Measurements from ENCODE around the gene FBXW12. TPM values are rescaled to one million over a fixed set of nuclear protein-coding genes. Genes with fewer than 3 reads are reported as not detected.

FBXW12 gene
- polyA plus RNA-seq, 5 donors, result 0.29 to 0.46 (median 0.34) TPM

DNA sequence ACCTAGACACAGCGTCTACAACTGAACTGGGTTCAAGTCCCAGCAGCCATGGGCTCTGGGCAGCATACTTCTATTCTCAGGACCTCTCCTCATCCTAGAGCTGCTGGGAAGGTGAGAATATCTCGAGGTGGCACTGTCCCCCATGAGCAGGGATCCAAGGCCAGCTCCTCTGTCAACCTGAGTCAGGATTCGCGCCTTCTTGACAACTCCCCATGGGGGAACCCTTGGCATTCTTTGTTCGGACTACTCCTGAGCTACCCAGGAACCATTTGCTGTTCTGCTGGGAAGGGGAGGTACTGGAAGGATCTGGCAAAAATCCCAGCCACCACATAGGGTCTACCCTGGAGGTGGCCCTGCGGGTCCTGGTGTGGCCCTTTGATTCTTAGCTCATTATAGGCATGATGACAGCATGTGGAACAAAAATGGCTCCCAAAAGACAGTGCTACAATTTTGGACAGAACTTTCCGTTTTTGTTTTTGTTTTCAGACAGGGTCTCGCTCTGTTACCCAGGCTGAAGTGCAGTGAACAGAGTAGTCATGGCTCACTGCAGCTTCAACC, 35.6 kb downstream of the FBXW12 start:
- no peak for DNase-seq

DNA sequence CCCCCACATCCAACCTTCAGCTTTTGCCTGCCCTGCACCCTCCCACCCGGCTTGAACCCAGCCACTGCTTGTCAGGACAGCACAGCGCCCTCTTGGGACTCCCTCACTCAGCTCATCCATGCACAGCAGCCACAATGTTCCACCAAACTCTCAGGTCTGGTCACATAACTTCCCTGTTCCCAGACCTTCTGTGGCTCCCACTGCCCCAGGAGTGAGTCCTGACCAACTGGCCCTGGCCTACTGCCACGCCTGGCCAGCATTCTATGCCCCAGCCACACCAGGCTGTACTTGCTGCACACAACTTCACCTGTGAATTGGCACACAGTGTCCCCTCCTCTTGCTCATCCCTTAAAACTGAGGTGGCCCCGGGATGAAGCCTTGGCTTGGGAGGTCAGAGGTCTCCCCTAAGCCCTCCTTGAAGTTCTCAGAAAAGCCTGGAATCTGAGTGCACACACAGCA, 36.8 kb downstream of the FBXW12 start:
- DNase-seq, result no peak

DNA sequence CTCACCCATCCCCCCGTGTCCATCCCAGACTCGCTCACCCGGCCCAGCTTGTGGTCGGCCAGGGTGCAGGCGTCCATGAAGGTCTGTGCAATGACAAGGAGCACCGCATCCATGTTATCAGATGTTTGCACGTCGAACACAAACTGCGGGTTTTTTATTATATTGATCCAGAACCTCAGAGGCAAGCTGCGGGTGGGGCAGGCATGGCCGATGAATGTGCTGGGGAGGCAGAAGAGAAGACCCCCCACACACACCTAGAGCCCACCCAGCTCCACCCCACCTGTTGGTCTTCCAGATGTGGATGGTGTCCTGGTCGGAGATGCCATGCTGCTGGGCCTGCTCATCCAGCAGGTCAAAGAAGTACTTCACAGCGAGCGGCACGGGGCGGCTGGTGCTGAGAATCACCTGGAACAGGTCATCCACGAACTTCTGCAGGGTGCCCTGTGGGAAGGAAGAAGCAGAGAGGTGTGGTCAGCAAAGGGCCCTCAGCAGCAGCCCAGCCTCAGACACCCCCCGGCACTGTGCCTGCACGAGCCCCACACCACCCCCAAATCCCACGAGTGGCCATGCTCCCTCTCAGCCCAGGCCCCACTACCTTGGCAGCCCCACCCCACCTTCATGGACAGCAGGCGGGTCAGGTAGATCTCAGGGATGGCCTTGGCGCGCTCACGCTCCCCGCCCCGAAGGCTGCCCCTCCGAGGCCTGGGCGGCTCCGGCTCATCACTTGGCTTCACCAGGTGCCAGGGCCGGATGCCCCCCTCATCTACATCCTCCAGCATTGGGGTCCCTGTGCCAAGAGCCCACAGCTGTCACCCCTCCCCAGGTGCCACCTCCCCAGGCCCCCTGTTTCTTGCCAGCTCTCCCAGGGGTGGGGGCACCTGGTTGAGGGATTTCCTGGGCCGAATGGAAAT, 37.5 kb downstream of the FBXW12 start:
- no peak for DNase-seq

DNA sequence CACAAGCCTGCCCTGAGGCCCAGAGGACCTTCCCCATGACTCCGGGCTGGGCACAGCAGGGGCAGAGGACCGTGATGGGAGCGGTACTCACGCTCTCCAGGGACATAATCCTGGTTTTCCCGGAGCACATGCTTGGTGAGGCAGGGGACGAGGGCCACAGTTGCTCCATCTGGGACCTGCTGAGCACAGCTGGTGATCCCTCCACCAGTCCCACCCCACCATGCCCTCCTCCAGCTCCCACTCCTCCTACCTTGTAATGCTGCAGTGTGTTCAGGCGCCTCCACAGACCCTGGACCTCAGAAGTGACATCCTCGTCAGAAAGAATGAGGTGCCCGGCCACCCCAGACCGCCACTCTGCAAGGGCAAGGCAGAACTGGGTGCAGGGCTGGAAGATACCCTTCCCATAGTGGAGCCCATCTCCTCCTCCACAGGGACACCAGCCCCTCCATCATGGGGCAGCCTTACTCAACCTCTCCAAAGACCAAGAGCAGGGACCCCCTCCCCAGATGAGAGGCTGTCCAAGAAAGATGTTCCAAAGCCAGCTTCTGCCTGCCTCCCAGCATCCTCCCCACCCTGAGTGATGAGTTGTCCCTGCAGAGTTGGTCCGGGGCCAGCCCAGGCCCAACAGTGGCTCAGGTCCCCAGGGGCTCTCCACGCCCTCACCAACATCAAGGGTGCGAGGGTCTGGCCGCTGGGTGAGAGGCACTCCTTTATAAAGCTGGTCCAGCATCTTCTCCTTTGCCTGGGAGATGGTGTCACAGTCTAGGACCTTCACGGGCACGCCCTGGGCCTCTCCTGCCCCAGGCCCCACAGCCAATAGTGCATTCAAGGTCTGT, 38.4 kb downstream of the FBXW12 start:
- no peak for DNase-seq

DNA sequence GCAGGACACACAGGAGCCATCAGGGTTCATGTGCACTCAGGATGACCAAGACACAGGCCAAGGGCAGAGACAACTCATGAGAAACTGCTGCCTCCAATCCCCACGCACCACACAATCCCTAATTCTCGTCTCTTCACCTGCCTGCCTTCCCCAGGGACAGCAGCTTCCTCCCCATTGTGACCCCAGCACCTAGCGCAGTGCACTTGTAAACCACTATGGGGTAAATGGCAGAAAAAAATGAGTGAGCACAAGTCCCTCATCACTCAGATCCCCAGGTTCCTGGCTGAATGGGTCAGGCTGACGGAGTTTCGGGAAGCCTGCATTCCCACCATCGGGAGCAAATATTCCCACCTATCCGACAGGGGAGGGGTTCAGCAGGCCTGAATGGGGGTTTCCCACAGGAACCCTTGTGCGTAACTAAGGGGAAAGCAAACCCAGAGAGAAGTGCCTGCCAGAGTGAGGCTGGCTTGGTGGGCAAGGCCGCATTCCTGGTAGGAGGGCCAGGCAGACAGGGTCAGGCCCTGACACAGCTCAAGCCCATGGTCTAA, 39.1 kb downstream of the FBXW12 start:
- DNase-seq, result no peak

DNA sequence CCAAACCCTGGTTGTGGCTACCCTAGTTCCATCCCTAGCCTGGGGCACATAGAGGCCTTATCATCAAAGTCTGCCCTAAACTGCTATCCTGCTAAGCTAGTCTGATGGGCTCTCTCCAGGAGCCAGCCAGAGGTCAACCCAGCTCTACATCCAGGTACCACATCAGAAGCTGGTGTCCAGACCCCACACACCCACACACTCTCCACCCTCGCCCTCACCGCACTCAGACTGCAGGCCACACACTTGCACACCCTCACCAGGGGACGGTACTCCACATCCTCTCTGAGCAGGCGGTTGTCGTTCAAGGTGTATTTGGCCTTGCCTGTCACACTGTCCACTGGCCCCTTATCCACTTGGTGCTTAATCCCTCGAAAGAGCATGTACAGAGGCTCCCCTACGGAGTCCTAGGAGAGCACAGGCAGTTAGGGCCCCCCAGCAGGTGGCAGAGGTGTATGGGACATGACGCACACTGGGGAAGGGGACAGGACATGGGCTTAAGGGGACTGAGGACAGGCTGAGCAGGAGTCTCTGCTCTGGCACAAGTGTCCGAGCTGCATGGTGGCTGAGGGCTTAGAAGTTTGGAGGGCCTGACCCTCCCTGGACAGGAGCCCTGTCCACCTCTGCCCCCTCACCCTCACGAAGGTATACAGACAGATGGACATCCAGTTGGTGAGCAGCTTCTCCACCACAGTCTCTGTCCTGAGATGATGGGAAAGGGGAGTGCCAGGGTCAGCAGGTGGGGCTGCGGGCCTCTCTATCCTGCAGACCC, 39.8 kb downstream of the FBXW12 start:
- DNase-seq, result no peak

DNA sequence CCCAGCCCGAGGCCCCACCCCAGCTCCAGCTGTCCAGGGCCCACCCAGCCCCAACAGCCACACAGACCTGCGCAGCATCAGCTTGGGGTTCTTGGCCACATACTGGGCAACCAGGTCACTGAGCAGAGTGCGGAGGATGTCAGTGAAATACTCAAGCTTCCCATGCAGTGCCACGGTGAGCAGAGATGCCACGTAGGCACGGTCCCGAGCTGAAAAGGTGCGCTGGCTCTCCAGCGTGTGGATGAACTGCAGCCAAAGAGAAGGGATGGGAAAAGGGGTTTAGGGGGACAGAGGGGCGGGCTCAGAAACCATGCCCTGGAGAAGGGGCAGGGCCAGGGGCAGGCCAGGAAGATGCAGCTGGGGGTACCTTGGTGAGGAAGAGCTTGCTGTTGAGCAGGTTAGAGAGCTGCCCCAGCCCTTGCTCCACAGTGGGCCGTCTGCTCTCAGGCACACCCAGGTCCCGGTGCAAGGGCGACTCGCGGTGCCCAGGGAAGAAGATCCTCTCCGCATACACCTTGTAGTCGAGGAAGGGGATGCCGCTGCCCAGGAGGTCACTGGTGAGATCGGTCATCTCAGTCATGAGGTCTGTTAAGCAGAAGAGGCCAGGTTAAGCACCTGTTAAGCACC, 40.5 kb downstream of the FBXW12 start:
- DNase-seq, result no peak

DNA sequence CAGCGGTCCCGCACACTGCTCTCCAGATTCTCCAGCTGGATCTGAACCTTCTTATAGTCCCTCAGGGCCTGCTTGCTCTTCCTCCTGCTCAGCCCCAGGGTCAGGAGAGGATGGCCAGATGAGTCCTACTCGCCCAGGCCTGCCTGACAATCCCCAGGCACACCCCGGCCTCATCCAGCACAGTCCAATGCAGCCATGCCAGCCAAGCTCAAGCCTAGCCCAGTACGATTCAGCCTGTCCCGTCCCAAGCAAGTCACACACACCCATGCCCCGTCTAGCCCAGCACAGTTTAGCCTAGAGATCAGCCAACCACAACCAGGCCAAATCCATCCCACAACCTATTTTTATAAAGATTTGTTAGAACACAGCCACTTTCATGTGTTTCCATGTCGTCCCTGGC, 41.1 kb downstream of the FBXW12 start:
- no peak for DNase-seq

DNA sequence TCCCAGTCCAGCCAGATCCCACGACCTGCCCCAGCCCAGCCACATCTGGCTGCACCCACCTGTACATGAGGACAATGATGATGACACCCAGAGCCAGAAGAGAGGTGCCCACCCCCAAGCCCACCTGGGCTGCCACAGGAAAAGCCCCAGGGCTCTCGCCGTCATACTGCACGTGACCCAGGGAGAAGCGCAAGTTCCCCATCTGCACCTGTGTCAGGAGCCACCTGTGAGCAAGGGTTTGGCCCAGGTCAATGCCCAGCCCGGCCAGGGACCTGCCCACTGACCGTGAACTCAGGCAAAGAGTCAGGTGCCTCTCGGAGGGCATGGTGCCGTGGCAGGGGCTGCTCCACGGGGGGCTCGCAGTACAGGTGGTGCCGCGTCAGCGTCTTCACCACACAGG, 41.6 kb downstream of the FBXW12 start:
- DNase-seq, result no peak

DNA sequence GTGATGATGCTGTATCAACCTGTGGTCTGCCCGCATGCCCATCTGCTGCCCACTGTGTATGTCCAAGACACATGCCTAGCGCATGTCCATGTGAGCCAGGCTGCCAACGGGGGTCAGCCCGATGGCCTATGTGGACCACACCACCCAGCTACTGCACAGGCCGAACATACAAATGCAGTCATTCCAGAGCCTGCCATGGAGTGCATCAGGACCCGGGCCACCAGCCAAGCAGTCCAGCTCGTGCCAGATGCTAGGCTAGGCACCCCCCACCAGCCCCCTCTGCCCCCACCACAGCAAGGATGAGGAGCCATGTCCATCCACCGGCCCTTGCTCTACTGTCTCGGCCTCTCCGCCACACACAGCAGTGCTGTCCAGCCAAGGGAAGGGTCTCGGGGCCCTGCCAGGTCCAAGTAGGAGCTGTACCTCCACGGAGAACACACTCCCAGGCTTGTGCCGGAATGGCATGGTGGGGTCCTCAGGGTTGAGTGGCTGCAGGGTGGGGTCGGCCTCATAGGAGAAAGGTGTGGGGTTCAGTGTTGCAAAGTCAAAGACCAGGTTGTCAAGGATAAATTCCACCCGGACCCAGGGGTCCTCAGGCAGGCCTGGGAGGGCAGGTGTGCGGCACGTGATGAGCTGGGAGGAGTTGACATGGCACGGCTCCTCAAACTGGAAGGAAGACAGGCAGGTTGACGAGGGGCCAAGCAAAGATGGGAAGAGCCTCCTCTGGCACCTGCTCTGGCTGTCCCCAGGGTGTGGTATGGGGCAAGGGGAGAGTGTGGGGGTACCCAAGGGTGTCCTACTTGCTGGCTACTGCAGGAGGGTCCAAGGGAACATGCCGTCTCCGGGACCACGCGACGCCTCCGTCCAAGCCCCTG, 42.6 kb downstream of the FBXW12 start:
- no peak for DNase-seq

DNA sequence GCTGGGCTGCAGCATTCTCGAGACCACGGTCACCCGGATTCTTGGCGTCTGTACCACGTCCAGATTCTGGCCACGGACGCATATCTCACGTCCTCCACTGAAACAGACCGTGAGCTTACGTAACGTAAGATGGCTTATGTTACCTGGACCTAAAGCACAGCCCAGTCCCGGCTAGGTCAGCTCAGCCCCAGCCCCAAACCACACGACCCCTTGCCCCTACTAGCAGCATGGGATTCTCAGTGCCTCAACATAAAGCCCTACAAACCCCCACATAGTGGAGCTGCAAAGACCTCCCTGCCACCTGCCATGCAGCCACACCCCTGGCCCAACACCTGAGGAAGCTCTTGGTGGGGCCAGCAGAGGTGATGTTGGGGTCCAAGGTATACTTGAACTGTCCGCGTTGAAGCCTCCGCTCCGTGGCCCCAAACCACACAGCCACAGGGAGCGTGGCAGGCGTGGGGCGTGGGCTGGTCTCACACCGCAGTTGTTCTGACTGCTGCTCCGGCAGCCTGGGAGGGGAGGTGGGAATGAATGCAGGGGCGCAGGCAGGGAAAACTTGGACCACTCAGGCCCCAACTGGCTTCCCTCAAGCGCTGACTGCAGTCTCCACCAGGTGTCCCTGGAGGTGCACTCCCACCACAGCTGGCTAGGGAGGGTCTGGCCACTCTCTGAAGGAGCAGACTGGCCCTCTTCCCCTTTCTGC, 43.4 kb downstream of the FBXW12 start:
- DNase-seq, result no peak

DNA sequence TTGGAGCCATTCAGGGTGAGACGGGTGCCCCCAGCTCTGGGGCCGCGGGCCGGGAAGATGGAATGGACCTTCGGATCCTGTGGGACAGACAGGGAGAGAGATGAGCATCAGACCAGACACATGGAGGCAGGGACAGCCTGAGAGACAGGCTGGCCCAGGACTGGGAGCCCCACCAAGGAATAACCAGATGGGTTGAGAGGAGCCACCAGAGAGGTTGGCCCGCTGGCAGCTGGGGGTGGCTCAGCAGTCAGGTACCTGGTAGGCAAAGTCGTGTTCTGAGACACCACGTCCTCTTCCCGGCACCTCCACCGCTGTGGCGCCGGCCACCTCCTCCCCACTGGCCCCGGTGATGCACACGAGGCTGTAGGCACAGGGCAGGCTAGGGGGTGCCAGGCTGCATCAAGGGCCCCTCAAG, 44.1 kb downstream of the FBXW12 start:
- DNase-seq, result no peak

DNA sequence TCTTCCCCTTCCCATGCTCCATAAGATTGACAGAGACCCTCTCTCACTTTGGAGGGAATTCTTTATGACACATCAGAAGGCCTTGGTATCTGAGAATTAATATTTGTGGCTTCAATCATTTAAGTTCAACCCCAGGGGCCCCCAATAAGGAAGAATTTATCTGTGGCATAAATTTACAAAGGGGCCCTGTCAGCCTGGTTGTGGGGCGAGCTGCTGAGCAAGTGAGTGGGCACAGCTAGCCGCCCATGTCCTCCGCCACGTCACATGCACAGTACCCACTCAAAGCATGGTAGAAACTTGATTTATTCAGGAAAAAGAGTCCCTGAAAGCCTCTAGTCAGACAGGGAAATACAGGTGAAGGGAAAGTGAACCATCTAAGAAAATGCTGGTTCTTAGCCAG, 44.5 kb downstream of the FBXW12 start:
- DNase-seq, result no peak

DNA sequence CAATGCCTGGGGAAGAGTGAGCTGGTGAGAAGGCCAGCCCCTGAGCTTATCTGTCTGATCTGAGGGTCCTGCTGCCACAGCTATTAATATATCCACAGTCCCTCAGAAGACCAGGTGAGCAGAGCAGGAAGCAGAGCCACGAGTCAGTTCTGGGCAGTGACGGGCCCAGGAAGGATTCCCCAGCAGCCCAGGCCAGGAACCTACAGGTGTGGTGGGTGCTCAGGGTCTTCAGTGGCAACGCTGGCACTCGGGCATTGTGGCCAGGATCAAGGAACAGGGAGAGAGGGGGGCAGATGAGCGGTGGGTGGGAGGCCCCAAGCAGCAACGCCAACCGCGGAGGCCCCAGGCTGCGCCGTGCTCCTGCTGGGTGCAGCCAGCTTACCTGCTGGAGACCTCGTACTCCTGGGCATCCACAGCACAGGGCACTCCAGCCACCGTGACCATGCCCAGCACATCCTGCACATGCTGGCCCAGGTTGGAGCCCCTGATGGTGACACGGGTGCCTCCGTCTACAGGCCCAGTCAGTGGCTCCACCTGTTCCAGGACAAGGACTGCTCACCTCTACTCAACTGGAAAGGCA, 45.6 kb downstream of the FBXW12 start:
- DNase-seq, result no peak

DNA sequence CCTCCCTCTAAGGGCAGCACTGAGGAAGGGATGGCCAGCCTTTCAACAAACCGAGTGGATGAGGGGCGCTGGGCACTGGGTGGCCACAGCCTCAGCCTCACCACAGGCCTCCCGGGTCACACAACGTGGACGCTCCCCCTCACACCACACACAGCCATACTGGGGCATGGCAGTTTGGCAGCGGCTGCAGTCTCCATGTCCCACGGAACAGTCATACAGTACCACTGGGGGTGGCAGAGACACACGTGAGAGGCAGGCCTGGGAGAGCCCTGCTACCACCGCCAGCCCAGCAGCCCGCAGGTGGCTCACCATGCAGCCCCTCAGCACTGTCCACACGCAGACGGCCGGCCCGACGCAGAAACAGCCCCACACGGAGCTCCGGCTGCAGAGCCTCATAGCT, 46.1 kb downstream of the FBXW12 start:
- no peak for DNase-seq

DNA sequence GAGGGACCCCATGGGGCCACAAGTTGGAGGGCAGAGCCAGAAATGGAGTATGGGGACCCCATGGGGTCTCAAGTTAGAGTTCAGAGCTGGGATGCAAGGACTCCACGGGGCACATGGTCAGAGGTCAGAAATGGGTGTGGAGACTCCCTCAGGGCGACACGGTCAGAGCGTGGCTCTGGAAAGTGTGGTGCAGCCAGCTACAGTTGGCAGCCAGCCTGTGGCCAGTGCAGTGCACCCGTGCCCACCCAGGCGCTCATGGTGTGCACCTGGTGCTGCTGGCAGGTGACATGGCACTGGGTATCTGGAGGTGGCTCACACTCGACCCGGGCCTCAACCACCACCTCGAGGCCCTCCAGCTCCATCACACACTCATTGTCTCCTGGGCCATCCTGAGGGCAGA, 46.6 kb downstream of the FBXW12 start:
- no peak for DNase-seq

DNA sequence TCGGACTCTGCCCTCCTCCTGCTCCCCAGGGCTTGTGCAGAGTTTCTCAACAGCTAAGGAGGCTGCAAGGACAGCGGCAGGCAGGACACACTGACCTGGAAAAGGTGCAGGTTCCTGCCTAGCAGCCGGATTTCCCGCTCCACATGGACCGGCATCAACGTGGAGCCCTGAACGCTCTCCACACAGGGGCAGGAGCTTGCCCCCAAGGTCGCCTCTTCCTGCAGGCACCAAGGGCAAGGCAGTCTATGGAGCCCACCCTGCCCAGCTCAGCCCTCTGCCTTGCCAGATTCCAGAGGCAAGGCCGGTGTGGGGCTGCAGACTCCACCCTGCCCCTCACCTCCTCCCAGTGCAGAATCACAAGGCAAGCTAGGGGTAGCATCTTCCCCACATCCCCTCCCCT, 47.1 kb downstream of the FBXW12 start:
- DNase-seq, result no peak

DNA sequence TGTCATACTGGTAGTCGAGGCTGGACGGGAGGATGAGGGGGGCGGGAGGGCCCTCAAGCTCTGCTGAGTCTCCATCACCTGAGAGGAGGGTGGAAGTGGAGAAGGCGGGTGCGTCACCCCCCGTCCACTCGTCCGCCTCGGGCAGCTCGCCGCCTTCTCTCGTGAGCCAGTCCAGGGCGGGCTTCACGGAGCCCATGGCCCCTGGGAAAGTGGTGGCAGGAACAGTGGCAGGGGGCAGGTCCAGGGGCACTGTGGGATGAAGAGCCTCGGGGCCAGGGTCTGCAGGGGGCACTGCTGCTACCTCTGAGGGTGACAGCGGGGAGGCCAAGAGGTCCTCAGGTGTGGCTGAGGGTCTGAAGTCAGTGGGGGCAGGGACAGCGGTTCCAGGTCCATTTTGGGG, 47.6 kb downstream of the FBXW12 start:
- DNase-seq, result no peak

DNA sequence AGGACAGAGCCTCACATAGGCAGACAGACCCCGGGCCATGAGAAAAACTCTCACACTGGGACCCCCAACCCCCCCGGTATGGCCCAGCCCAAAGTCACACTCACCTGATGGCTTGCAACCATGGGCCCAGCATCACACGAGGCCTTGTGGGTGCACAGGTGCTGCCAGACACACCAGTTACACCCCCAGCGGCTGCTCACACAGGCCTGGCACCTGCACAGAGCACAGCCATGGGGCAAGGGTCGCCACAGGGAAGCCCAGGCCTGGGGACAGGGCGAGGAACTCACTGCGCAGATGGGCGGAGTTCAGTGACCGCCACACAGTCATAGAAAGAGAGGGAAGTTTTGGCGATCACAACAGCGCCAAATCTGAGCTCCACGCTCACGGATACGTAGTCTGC, 48.5 kb downstream of the FBXW12 start:
- DNase-seq, result no peak
